IPS-NIHi11 (cell line): ENCODE measurements around the gene JAG1.

Source experiments
- DNase-seq: peaks from one replicate; pipeline ENCODE4 v3.0.0; 2012; ENCODE audit warnings: mixed read lengths, low spot score

JAG1 gene

GRCh38 chr20:10673842-10674683 lies at the start of gene JAG1:
TSS of gene JAG1 (minus strand) at chr20:10673999. CDS start at chr20:10673530, 469 bp downstream.
- DNase-seq, result peak; percentile 96

GRCh38 chr20:10721976-10722375 lies 48.2 kb upstream of the JAG1 start:
- no peak for DNase-seq

DNA sequence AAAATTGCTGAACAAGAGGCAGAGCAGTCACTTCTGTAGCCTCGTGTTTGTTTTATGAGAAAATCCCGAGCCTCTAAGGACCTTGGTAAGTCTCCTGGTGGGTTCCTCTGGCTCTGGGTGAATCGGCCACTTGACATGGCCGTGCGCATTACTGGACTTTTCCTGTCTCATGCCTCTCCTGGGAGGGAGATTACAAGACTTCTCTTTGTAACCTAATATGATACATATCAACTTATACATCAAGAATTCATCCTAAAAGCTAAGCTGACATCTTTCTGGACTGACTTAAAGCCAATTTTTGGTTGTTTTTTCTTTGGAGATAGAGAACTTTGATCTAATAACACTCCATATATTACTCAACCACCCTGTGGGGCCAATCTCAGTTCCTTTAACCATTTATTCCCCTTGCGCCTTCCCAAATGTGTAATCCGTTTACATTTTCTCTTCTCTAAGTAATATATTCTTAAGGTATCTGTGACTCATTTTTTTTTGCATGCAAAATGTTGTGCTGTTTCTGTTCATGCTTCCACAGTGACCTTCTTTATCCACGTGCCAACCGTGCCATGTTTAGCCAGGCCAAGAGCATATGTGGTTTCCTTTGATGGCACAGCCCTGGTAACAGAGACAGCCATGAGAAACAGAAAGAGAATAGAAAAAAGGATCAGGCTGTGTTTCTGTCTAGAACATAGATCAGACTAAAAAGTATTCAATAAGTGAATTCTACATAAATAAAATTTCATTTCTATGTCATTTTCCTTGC lies 47.5 kb upstream of the JAG1 start:
- no peak for DNase-seq

- no peak for DNase-seq
Measured at GRCh38 chr20:10720565-10720964, 46.8 kb upstream of the JAG1 start.

- DNase-seq, result no peak
Measured at GRCh38 chr20:10719740-10720385, 46.1 kb upstream of the JAG1 start.

- no peak for DNase-seq
Measured at GRCh38 chr20:10718661-10719060, 44.9 kb upstream of the JAG1 start.

DNA sequence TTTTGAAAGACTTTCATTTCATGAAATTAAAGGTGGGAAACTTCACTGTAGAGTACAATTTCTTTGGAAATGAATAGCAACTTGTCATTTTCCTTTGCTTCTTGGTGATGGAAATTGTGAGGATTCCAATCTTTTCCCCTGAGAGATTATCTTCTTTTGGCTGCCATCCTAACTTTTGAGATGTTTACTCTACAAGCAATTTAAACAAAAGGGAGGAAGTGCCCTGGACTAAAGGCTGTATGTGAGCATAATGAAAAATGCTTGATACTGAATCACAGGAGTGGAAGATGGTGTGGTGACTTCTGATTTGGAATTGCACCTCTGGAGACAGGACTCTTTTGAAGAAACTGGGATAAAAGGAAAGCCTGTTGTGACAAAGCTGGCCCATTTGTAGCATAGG lies 43.1 kb upstream of the JAG1 start:
- DNase-seq, result no peak

- no peak for DNase-seq
Measured at GRCh38 chr20:10715035-10715434, 41.2 kb upstream of the JAG1 start.

GRCh38 chr20:10714236-10714975 lies 40.6 kb upstream of the JAG1 start:
- DNase-seq, result no peak

GRCh38 chr20:10713161-10713560 lies 39.4 kb upstream of the JAG1 start:
- DNase-seq, result no peak

DNA sequence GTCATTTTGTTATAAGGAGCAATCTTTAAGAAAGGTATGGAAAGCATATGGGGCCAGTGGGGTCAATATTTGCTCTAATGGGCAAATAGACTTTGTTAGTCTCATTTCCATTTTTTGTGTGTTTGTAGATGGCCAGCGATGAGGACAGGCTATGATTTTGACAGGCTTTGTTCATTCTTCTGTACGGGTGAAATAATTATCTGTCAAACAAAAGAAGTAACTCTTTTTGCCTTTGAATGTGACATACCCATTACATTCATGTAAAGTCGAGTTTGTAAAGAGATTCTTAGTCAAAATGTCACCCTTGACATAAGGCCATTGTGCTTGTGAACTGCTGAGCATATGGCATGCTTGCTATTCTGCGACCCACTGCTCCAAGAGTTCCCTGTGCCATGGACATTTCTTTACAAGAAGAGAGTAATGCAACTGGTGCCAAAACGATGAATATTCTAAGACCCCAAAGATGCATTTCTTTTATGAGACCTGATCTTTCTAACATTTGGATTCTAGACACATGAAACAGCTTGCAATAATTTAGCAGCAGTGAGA lies 38.2 kb upstream of the JAG1 start:
- DNase-seq, result no peak

GRCh38 chr20:10710991-10711775 lies 37.4 kb upstream of the JAG1 start:
- no peak for DNase-seq

DNA sequence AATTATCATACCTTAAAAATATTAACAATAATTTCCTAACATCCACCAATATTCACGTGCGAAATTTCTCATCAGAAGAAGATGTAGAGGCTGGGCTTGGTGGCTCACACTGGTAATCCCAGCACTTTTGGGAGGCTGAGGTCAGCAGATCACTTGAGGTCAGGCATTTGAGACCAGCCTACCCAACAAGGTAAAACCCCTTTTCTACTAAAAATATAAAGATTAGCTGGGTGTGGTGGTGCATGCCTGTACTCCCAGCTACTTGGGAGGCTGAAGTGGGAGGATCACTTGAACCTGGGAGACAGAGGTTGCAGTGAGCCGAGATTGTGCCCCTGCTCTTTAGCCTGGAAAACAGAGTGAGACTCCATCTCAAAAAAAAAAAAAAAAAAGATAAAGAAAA lies 36.1 kb upstream of the JAG1 start:
- no peak for DNase-seq

- no peak for DNase-seq
Measured at GRCh38 chr20:10708351-10709185, 34.8 kb upstream of the JAG1 start.

GRCh38 chr20:10707791-10708190 lies 34.0 kb upstream of the JAG1 start:
- no peak for DNase-seq

- DNase-seq, result no peak
Measured at GRCh38 chr20:10707068-10707467, 33.3 kb upstream of the JAG1 start.

GRCh38 chr20:10706460-10706811 lies 32.6 kb upstream of the JAG1 start:
- DNase-seq, result no peak

GRCh38 chr20:10705801-10706459 lies 32.1 kb upstream of the JAG1 start:
- no peak for DNase-seq

GRCh38 chr20:10701607-10702006 lies 27.8 kb upstream of the JAG1 start:
- no peak for DNase-seq

- no peak for DNase-seq
Measured at GRCh38 chr20:10699941-10700340, 26.1 kb upstream of the JAG1 start.
